Ovary (tissue), 3 donors: ENCODE data around the gene MME.

ENCODE experiments used
- CTCF ChIP-seq, 3 donors: fragments of 450-650 bp in 2 of 3; fragments of 200-600 bp in 1 of 3; IDR thresholded peaks; one replicate each; pipeline versions ENCODE4 v1.5.1 to v1.8.0; 2016 to 2022; ENCODE audit warnings: antibody characterized with exemption in 3 of 3, mild to moderate bottlenecking in 1 of 3
- EP300 ChIP-seq: sonication (generic); formaldehyde crosslinking; IDR thresholded peaks from one replicate; pipeline ENCODE4 v1.6.1; 2017; ENCODE audit warnings: antibody characterized with exemption
- donor health status: DM: no; HTN: no; CAD: no.

DNA sequence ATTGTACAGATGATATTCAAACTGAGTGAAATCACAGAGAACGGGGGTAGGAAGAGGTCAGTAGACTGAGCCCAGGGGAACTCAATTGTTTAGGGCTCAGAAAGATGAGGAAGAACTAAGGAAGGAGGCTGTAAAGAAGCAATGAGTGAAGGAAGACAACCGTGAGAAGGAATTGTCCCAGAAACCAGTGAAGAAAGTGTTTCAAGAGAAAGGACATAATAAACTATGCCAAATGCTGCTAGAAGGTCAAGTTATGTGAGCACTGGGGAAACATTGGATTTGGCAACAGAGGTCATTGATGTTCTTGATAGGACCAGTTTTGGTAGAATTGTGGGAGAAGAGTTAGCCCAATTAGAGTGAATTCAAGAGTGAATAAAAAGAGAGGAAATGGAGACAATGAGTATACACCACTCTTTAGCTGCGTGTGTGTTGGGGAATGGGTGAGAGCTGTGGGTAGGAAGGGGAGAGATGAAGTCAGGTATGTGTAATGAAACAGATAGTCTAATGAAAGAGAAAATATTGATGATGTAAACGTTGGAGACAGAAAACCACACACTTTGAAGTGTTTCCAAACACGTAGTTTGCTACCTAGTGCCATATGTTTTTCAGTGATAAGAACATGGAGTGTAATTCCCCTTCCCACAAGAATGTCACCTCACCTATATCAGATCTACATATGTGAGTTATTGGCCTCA is 42.5 kb upstream of the MME start:
- TF ChIP-seq CTCF (IDR thresholded peaks at IDR 0.05) (no peak), EP300 (no peak)
